ENCODE results near the gene CDH15. TPM values are rescaled to one million over a fixed set of nuclear protein-coding genes. Genes with fewer than 3 reads are reported as not detected.
"Not testable (repeated sequence)": the region's sequence is repeated elsewhere in the genome, so short reads cannot be mapped to it uniquely, and the experiment has no call there.

CDH15 gene
- total RNA-seq, 1 donor from 2014 or later = 0.35 TPM

- TF ChIP-seq CTCF (IDR thresholded peaks at IDR 0.05) = no peak
- Mint-ChIP-seq H3K36me3 (ENCODE audit: unreplicated experiment) (no peaks in the 10 kb centered on the region), H3K27ac (ENCODE audit: unreplicated experiment) (no peak overlapping the region), H3K27me3 (ENCODE audit: unreplicated experiment) (peaks cover 9% of the 10 kb centered on the region), H3K9me3 (ENCODE audit: unreplicated experiment) (no peaks in the 10 kb centered on the region), H3K4me1 (ENCODE audit: unreplicated experiment) (peaks cover 2% of the 10 kb centered on the region), H3K4me3 (ENCODE audit: unreplicated experiment) (no peak overlapping the region)
- no peak for DNase-seq (ENCODE audit: extremely low spot score, unreplicated experiment)
Observed at GRCh38 chr16:89161763-89162713, 9.5 kb upstream of the CDH15 start.

GRCh38 chr16:89163297-89163696 is 8.3 kb upstream of the CDH15 start:
- peaks cover 2% of the 10 kb centered on the region for H3K4me1 Mint-ChIP-seq (ENCODE audit: unreplicated experiment)
- H3K4me3 Mint-ChIP-seq (ENCODE audit: unreplicated experiment) = no peak overlapping the region
- H3K27me3 Mint-ChIP-seq (ENCODE audit: unreplicated experiment) = peaks cover 9% of the 10 kb centered on the region
- H3K9me3 Mint-ChIP-seq (ENCODE audit: unreplicated experiment) = no peaks in the 10 kb centered on the region
- no peaks in the 10 kb centered on the region for H3K36me3 Mint-ChIP-seq (ENCODE audit: unreplicated experiment)
- no peak for DNase-seq (ENCODE audit: extremely low spot score, unreplicated experiment)
- no peak overlapping the region for H3K27ac Mint-ChIP-seq (ENCODE audit: unreplicated experiment)
- TF ChIP-seq CTCF (IDR thresholded peaks at IDR 0.05) = no peak

GRCh38 chr16:89164436-89164835 is 7.1 kb upstream of the CDH15 start:
- no peak overlapping the region for H3K27ac Mint-ChIP-seq (ENCODE audit: unreplicated experiment)
- H3K4me3 Mint-ChIP-seq (ENCODE audit: unreplicated experiment) = no peak overlapping the region
- no peaks in the 10 kb centered on the region for H3K36me3 Mint-ChIP-seq (ENCODE audit: unreplicated experiment)
- H3K27me3 Mint-ChIP-seq (ENCODE audit: unreplicated experiment) = peaks cover 9% of the 10 kb centered on the region
- peaks cover 2% of the 10 kb centered on the region for H3K4me1 Mint-ChIP-seq (ENCODE audit: unreplicated experiment)
- DNase-seq (ENCODE audit: extremely low spot score, unreplicated experiment) = no peak
- H3K9me3 Mint-ChIP-seq (ENCODE audit: unreplicated experiment) = no peaks in the 10 kb centered on the region
- TF ChIP-seq CTCF (IDR thresholded peaks at IDR 0.05) = no peak

GRCh38 chr16:89164847-89165680 is 6.5 kb upstream of the CDH15 start:
- no peak for TF ChIP-seq CTCF (IDR thresholded peaks at IDR 0.05)
- H3K27ac Mint-ChIP-seq (ENCODE audit: unreplicated experiment) = no peak overlapping the region
- no peak for DNase-seq (ENCODE audit: extremely low spot score, unreplicated experiment)
- peaks cover 9% of the 10 kb centered on the region for H3K27me3 Mint-ChIP-seq (ENCODE audit: unreplicated experiment)
- peaks cover 2% of the 10 kb centered on the region for H3K4me1 Mint-ChIP-seq (ENCODE audit: unreplicated experiment)
- H3K9me3 Mint-ChIP-seq (ENCODE audit: unreplicated experiment) = no peaks in the 10 kb centered on the region
- H3K36me3 Mint-ChIP-seq (ENCODE audit: unreplicated experiment) = no peaks in the 10 kb centered on the region
- H3K4me3 Mint-ChIP-seq (ENCODE audit: unreplicated experiment) = no peak overlapping the region

- H3K4me1 Mint-ChIP-seq (ENCODE audit: unreplicated experiment); H3K27me3 Mint-ChIP-seq (ENCODE audit: unreplicated experiment); H3K36me3 Mint-ChIP-seq (ENCODE audit: unreplicated experiment); DNase-seq (ENCODE audit: extremely low spot score, unreplicated experiment); H3K9me3 Mint-ChIP-seq (ENCODE audit: unreplicated experiment); H3K27ac Mint-ChIP-seq (ENCODE audit: unreplicated experiment); H3K4me3 Mint-ChIP-seq (ENCODE audit: unreplicated experiment): not testable (repeated sequence)
Observed at GRCh38 chr16:89165681-89165979, 5.9 kb upstream of the CDH15 start.

Data from osteocyte (in vitro differentiated cells).